ENCODE data around the gene TENM4. TPM values are rescaled to one million over a fixed set of nuclear protein-coding genes. Genes with fewer than 3 reads are reported as not detected.

Gene TENM4
- polyA plus RNA-seq, 1 experiment = 5.5 TPM

DNA sequence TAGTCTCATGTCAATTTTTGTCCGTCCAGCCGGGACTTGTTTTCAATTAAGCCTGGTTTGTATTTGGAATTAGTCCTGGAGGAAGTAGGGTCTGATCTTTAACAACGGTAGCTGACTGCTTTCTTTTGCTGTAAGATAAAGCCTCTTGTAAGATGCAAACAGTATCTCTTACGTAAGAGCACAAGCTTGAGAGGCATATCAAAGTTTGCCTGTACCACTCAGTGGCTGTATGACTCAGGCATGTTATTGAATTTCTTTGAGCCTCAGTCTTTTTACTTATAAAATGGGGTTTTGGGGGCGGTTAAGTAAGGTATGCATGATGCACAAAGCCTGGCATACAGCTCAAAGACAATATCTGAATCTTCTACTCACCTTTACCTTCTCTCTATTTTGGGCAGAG, 667.8 kb downstream of the TENM4 start:
- no peaks in the 10 kb centered on the region for H3K27me3 ChIP-seq (ENCODE audit: control insufficient read depth, insufficient read depth, low read length)
- POLR2A ChIA-PET = interaction anchor here (1.0 kb wide), 1 partner anchor 28 kb away, joined by 4 read pairs; no protein-coding TSS in a partner anchor
- DNase-seq (ENCODE audit: low read depth, low spot score) = no peak
- H3K9me3 ChIP-seq (ENCODE audit: control insufficient read depth, insufficient read depth, low read length) = no peaks in the 10 kb centered on the region
- no peak overlapping the region for H3K27ac ChIP-seq (ENCODE audit: low read depth, low read length)
- no peak overlapping the region for H3K4me3 ChIP-seq (ENCODE audit: low read depth, low read length)
- CTCF ChIA-PET = interaction anchor here (0.9 to 2.1 kb wide), 3 partner anchors 26 to 127 kb away, joined by 3 to 4 read pairs (median 4); no protein-coding TSS in a partner anchor
- TF ChIP-seq, protein P1, sequence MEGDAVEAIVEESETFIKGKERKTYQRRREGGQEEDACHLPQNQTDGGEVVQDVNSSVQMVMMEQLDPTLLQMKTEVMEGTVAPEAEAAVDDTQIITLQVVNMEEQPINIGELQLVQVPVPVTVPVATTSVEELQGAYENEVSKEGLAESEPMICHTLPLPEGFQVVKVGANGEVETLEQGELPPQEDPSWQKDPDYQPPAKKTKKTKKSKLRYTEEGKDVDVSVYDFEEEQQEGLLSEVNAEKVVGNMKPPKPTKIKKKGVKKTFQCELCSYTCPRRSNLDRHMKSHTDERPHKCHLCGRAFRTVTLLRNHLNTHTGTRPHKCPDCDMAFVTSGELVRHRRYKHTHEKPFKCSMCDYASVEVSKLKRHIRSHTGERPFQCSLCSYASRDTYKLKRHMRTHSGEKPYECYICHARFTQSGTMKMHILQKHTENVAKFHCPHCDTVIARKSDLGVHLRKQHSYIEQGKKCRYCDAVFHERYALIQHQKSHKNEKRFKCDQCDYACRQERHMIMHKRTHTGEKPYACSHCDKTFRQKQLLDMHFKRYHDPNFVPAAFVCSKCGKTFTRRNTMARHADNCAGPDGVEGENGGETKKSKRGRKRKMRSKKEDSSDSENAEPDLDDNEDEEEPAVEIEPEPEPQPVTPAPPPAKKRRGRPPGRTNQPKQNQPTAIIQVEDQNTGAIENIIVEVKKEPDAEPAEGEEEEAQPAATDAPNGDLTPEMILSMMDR (IDR thresholded peaks at IDR 0.05; ENCODE audit: low read depth, low read length) = no peak

DNA sequence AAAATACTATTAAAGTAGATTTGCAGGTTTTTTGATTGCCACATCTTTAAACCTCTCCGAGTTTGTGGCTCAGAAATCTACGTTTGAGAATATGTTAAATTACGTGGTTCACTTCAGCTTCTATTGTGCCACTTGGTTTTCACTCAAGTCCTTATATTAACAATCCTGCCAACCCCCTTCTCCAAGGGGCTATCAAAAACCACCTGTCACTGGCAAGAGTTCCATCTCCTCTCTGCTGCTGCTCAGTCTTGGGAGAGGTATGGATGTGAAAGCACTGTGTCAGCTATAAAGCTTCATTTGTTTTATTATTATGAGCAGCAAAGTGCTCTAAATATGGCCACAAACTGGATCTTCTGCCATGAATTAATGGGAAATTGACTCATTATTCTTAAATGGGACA, 668.6 kb downstream of the TENM4 start:
- no peaks in the 10 kb centered on the region for H3K9me3 ChIP-seq (ENCODE audit: control insufficient read depth, insufficient read depth, low read length)
- H3K27me3 ChIP-seq (ENCODE audit: control insufficient read depth, insufficient read depth, low read length) = no peaks in the 10 kb centered on the region
- CTCF ChIA-PET = interaction anchor here (0.9 to 1.2 kb wide), 2 partner anchors 127 to 328 kb away, joined by 3 read pairs; no protein-coding TSS in a partner anchor
- no peak overlapping the region for H3K4me3 ChIP-seq (ENCODE audit: low read depth, low read length)
- POLR2A ChIA-PET = no interaction called here
- TF ChIP-seq, protein P1 (IDR thresholded peaks at IDR 0.05; ENCODE audit: low read depth, low read length) = no peak
- no peak for DNase-seq (ENCODE audit: low read depth, low spot score)
- no peak overlapping the region for H3K27ac ChIP-seq (ENCODE audit: low read depth, low read length)

DNA sequence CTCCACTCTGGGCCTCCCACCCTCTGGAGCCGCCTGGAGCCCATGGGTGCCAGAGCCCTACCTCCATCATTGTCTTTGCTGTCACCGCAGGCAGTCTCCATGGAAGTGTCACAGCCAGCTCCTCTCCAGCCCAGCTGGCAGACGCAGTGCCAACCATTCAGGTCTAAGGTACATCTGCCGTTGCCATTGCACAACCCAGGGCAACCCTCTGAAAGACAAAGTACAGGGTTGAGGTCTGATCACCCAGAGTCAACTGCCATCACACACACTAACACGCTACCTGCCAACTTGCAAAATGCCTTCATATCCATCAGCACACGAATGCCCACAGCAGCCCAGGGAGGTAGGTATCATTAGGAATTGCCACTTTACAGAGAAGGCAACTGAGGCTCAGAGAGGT, 669.9 kb downstream of the TENM4 start:
- CTCF ChIA-PET = no interaction called here

DNA sequence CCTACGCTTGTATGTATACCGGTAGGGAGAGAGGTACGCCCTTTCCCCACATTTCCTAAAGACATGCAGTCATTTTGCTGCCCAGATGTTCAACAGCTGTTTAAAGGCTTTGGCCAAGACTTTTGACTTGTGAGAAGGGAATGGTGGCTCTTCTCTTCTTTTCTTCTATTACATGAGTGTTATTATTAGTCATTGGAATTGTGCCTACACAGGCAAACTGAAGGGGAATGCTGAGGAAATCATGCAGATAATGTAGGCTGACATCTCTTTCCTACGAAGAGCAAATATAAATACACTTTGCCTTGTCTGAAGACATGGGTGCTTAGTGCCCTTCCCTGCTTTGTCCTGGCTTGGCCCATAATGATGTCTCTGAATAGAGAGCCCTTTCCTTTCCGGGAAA, 671.9 kb downstream of the TENM4 start:
- ChIA-PET CTCF (no interaction called here), POLR2A (no interaction called here)
- TF ChIP-seq, protein P1 (IDR thresholded peaks at IDR 0.05; ENCODE audit: low read depth, low read length) = no peak
- no peak for DNase-seq (ENCODE audit: low read depth, low spot score)
- no peaks in the 10 kb centered on the region for H3K27me3 ChIP-seq (ENCODE audit: control insufficient read depth, insufficient read depth, low read length)
- no peaks in the 10 kb centered on the region for H3K9me3 ChIP-seq (ENCODE audit: control insufficient read depth, insufficient read depth, low read length)
- no peak overlapping the region for H3K4me3 ChIP-seq (ENCODE audit: low read depth, low read length)
- no peak overlapping the region for H3K27ac ChIP-seq (ENCODE audit: low read depth, low read length)

More for the DNA sequence above, 669.9 kb downstream of the TENM4 start:
- Histone ChIP-seq H3K4me3 (ENCODE audit: low read depth, low read length) (no peak overlapping the region), H3K27ac (ENCODE audit: low read depth, low read length) (no peak overlapping the region), H3K9me3 (ENCODE audit: control insufficient read depth, insufficient read depth, low read length) (no peaks in the 10 kb centered on the region), H3K27me3 (ENCODE audit: control insufficient read depth, insufficient read depth, low read length) (no peaks in the 10 kb centered on the region)
- POLR2A ChIA-PET = no interaction called here
- TF ChIP-seq, protein P1 (IDR thresholded peaks at IDR 0.05; ENCODE audit: low read depth, low read length) = no peak
- DNase-seq (ENCODE audit: low read depth, low spot score) = no peak

DNA sequence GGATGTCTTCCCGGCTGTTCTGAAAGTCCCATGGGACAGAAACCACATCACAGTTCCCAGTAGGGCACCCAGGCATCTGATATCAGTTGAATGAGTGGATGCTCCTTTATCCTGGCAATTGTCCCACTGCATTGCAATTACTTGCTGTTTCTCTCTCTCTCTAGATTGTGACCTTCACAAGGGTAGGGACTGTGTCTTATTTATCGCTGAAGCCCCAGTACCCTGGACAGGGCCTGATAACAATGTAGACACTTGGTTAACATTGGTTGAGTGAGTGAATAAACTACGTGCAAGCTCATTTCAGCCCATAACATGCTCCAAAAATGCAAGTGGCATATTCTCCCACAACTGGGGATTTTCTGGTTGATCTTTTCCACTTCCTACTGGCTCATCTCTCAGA, 672.5 kb downstream of the TENM4 start:
- TF ChIP-seq, protein P1 (IDR thresholded peaks at IDR 0.05; ENCODE audit: low read depth, low read length) = no peak
- Histone ChIP-seq H3K27me3 (ENCODE audit: control insufficient read depth, insufficient read depth, low read length) (no peaks in the 10 kb centered on the region), H3K27ac (ENCODE audit: low read depth, low read length) (no peak overlapping the region), H3K4me3 (ENCODE audit: low read depth, low read length) (no peak overlapping the region), H3K9me3 (ENCODE audit: control insufficient read depth, insufficient read depth, low read length) (no peaks in the 10 kb centered on the region)
- ChIA-PET POLR2A (no interaction called here), CTCF (no interaction called here)
- DNase-seq (ENCODE audit: low read depth, low spot score) = no peak
